Right lobe of liver (tissue), 6 donors: ENCODE data around the gene CEP295NL. TPM values are rescaled to one million over a fixed set of nuclear protein-coding genes. Genes with fewer than 3 reads are reported as not detected.

Experiments used
- ATAC-seq, 4 donors: fragments of 200-7000 bp; cut with Tn5 transposase; one replicate each; pipeline ENCODE4 v1.9.1; 2020; ENCODE audit warnings: mild to moderate bottlenecking in 4 of 4, moderate library complexity in 4 of 4
- DNase-seq, 3 donors: peaks; one replicate each; pipeline ENCODE4 v3.0.0-alpha.2; 2020
- H3K27ac ChIP-seq, 3 donors: fragments of 200-600 bp; one replicate each; pipeline ENCODE4 v1.8.0; 2022
- H3K27me3 ChIP-seq, 2 donors: fragments of 200-600 bp; one replicate each; pipeline ENCODE4 v1.8.0; 2022
- H3K36me3 ChIP-seq, 4 donors: fragments of 200-600 bp; sonication (generic) in 1 of 4; one replicate each; pipeline versions ENCODE4 v1.5.1 to v1.8.0; 2017 to 2022; ENCODE audit warnings: control low read depth in 1 of 4
- H3K4me1 ChIP-seq, 4 donors: fragments of 200-600 bp; sonication (generic) in 1 of 4; one replicate each; pipeline versions ENCODE4 v1.5.1 to v1.8.0; 2017 to 2022; ENCODE audit warnings: control low read depth in 1 of 4
- H3K4me3 ChIP-seq, 3 donors: fragments of 200-600 bp; one replicate each; pipeline ENCODE4 v1.8.0; 2022
- H3K9me3 ChIP-seq, 4 donors: fragments of 200-600 bp; sonication (generic) in 1 of 4; one replicate each; pipeline versions ENCODE4 v1.5.1 to v1.8.0; 2017 to 2022; ENCODE audit warnings: control low read depth in 1 of 4
- POLR2A ChIP-seq: fragments of 450-650 bp; IDR thresholded peaks from one replicate; pipeline ENCODE4 v1.6.1; 2017; ENCODE audit warnings: antibody characterized with exemption, mild to moderate bottlenecking
- WGBS: methylation state at CpG from one replicate; pipeline ENCODE4 v1.1.6; 2018; ENCODE audit warnings: low coverage, low lambda C conversion rate; ENCODE audit not compliant: insufficient coverage; ENCODE audit errors: missing lambda C conversion rate; 5-methylcytosine and 5-hydroxymethylcytosine counted together
- intact Hi-C, 2 donors: fragments of 100-400 bp; cut with DNase I; formaldehyde crosslinking; loops; one replicate each; pipeline versions ENCODE4 v1.11.2 to v1.14.1; 2022
- total RNA-seq, 6 experiments: library from RNA; depleted of rRNA in 2 of 6; stranded (reverse); fragments of >200 nt in 2 of 6; fragmentation: NEBNext Ultra II Directional in 3 of 6; extraction: Animal tissue kit (Norgen Biotek cat#: 25700) in 3 of 6; gene quantifications; one replicate each; pipeline versions ENCODE4 v1.1.0 to v1.2.4, GENCODE V29; 2016 to 2023
- TF ChIP-seq, protein P1 (sequence below), 4 donors: fragments of 200-600 bp in 3 of 4; fragments of 450-650 bp in 1 of 4; IDR thresholded peaks; one replicate each; pipeline versions ENCODE4 v1.5.1 to v1.8.0; 2016 to 2022; ENCODE audit warnings: antibody characterized with exemption in 4 of 4, mild to moderate bottlenecking in 2 of 4
- donor health status: DM: no; HTN: yes; CAD: no.
- donor health status: DM: no; HTN: no; CAD: no.
- donor health status: DM: no; HTN: no; CAD: no.
- donor health status: DM: no; HTN: yes; CAD: no.
- donor health status: DM: no; HTN: yes; CAD: no.

Gene CEP295NL
- total RNA-seq, 6 experiments from 2014 or later: 0.19 to 1.0 (median 0.53) TPM

DNA sequence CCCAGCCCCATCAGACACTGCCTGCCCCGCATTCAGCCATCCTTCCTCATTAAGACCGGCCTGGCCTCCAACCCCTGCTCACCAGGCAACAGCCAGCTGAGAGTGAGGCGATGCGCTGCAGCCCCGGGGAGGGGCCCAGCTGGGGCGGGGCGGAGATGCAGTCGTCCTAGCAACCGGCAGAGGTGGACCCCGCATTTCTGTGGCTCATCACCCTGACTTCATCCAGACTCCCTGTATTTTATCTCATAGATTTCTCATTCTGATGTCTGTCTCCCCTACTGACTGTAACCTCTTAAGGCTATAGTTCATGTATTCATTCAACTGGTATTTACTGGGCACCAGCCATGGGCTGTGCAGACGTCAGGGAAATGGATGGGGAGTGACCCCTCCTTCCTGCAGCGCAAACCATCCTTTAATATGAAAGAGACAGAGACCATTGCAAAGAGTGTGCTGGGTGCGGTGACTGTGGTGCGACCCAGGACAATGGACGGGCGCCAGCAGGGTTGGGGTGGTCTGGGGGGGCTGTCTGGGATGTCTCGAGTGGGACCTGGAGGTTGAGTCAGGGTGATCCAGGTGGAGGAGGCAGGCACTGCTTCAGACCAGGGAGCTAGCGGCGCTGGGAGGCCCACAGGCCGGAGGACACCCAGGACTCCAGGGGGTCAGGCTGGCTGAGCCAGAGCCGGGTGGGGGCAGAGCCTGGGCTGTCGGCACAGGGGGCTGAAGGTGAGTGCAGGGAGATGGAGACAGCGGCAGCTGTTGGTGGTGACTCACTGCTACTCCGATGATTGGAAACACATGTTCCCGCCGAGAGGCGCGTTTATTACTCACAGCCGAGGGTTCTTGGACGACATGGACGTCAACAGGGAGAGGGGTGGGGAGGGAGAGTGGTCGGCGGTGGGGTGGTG, 32.7 kb upstream of the CEP295NL start:
- Histone ChIP-seq H3K9me3 (no peaks in the 10 kb centered on the region), H3K27me3 (no peaks in the 10 kb centered on the region), H3K4me3 (no peak overlapping the region), H3K27ac (no peak overlapping the region), H3K36me3 (no peaks in the 10 kb centered on the region), H3K4me1 (no peaks in the 10 kb centered on the region)
- 69% methylated on average over 18 of the region's 33 CpGs for WGBS
- DNase-seq (no peak), ATAC-seq (no peak)
- intact Hi-C loops: no loop called here
- TF ChIP-seq POLR2A: no peak
- TF ChIP-seq, protein P1, sequence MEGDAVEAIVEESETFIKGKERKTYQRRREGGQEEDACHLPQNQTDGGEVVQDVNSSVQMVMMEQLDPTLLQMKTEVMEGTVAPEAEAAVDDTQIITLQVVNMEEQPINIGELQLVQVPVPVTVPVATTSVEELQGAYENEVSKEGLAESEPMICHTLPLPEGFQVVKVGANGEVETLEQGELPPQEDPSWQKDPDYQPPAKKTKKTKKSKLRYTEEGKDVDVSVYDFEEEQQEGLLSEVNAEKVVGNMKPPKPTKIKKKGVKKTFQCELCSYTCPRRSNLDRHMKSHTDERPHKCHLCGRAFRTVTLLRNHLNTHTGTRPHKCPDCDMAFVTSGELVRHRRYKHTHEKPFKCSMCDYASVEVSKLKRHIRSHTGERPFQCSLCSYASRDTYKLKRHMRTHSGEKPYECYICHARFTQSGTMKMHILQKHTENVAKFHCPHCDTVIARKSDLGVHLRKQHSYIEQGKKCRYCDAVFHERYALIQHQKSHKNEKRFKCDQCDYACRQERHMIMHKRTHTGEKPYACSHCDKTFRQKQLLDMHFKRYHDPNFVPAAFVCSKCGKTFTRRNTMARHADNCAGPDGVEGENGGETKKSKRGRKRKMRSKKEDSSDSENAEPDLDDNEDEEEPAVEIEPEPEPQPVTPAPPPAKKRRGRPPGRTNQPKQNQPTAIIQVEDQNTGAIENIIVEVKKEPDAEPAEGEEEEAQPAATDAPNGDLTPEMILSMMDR (IDR thresholded peaks at IDR 0.05): no peak

DNA sequence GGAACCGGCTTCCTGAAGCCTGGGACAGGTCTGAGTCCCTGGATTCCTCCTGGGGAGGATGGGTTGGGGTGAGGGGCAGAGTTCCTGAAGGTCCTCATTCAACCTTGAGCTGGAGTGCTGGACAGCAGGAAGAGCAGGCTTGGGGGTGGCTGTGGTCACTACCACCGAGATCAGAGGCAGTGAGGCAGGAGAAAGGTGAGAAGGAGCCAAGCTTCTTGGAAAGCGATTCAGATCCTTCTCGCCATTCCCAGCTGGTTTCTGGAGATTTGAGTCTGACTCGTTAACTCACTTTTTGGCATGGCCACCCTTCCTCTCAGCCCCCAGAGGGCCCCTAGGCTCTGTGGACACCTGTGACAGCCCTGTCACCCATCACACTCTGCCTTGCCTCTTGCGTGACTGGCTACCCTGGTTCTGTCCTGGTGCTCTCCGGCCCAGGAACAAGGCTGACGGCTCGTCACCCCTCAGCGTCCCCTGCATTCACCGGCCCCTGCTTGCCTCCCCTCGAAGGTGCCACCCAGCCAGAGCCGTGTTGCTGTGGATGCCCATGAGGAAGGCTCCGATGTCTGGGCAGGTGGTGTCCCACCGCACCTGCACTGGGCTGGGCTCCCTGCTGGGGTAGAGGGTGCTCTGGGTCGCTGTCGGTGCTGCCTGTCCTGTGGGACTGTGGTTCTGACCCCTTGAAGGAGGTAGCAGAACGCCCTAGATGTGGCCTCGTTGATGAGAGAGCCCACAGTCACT, 31.8 kb upstream of the CEP295NL start:
- Histone ChIP-seq H3K9me3 (no peaks in the 10 kb centered on the region), H3K27ac (peak overlapping the region; percentile 26 to 49 (median 29)), H3K36me3 (no peaks in the 10 kb centered on the region), H3K4me3 (no peak overlapping the region), H3K27me3 (no peaks in the 10 kb centered on the region), H3K4me1 (no peaks in the 10 kb centered on the region)
- ATAC-seq (no peak), DNase-seq (no peak)
- no peak for TF ChIP-seq POLR2A
- TF ChIP-seq, protein P1 (IDR thresholded peaks at IDR 0.05): no peak
- 44% methylated on average over 6 of the region's 19 CpGs for WGBS
- intact Hi-C loops: no loop called here

DNA sequence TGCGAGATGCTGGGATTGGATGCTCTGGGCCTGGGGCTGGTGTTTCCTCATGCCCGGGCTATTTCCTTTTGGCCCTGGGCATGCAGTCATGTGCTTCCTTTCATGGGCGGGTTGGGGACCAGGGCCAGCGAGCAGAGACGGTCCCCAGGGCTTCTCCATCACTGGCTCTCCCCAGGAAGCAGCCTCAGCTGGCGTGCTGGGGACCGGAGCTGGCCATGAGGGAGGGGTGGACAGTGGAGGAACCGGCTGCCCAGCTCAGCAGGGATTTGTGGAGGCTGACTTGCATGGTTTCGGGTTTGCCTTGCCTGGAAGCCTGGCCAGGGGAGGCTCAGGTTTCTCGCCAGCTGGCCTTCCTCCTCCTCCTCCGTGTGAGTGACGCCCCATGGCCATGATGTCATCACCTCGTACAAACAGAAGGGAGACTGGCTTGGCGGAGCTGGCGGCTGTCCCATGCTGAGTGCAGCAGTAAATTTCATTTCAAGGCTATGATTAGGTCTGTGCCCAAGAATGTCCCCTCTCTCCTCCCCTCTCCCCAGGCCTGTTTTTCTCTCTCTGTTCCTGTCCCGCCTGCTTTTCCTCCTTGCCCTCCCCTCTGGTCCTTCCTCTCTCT, 31.1 kb upstream of the CEP295NL start:
- no peaks in the 10 kb centered on the region for H3K27me3 ChIP-seq
- DNase-seq (peak; percentile 76 to 85 (median 82)), ATAC-seq (peak; percentile 69 to 82 (median 78))
- H3K36me3 ChIP-seq: no peaks in the 10 kb centered on the region
- peak overlapping the region; percentile 29 to 62 (median 49) for H3K27ac ChIP-seq
- no peaks in the 10 kb centered on the region for H3K9me3 ChIP-seq
- WGBS: 16% methylated on average over 5 of the region's 16 CpGs
- intact Hi-C loops: no loop called here
- no peak overlapping the region for H3K4me3 ChIP-seq
- TF ChIP-seq POLR2A: no peak
- TF ChIP-seq, protein P1 (IDR thresholded peaks at IDR 0.05): no peak
- no peaks in the 10 kb centered on the region for H3K4me1 ChIP-seq

DNA sequence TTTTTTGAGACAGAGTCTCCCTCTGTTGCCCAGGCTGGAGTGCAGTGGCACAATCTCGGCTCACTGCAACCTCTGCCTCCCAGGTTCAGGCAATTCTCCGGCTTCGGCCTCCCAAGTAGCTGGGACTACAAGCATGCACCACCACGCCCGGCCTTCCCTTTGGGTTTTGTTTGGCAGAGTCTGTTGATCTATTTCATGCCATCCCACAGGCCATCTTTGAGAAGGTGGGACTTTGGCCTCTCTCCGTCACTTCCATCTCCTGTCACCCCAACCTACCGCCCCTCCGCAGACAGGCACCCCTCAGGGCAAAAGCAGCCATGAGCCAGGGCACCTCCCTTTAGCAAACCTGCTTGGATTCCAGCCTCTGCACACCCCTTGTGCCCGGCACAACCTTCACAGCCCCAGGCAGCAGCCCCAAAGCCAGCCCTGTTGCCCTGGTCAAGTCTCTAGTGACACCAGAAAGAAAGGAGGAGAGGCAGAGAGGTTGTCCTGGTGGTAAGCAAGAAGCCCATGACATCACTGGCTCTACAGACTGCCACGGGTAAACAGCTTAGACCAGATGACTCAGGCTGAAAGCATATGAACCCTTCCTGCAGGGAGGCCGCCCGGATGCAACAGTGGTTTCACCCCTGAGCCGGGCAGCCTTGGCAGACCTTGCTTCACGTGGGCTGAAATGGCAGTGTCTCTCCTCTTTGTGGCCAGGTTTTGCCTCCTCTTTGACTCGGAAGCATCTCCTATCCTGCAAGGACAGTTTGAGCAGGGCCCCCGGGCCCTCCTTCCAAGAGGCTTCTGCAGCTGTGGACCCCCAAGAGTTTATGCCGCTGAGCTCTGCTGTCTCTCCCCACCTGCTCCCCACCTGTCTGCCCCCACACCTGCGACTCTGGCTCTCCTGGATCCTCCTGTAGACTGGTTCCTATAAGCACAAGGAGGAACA, 30.3 kb upstream of the CEP295NL start:
- no peaks in the 10 kb centered on the region for H3K36me3 ChIP-seq
- H3K27ac ChIP-seq: peak overlapping the region; percentile 29 to 62 (median 49)
- intact Hi-C loops: no loop called here
- no peak for TF ChIP-seq POLR2A
- TF ChIP-seq, protein P1 (IDR thresholded peaks at IDR 0.05): no peak
- WGBS: 81% methylated on average over 10 of the region's 18 CpGs
- H3K27me3 ChIP-seq: no peaks in the 10 kb centered on the region
- ATAC-seq: peak; percentile 38 to 68 (median 57)
- no peaks in the 10 kb centered on the region for H3K4me1 ChIP-seq
- no peak for DNase-seq
- no peak overlapping the region for H3K4me3 ChIP-seq
- H3K9me3 ChIP-seq: no peaks in the 10 kb centered on the region
